Neural cell (in vitro differentiated cells): ENCODE results near the gene TXNDC2. TPM values are rescaled to one million over a fixed set of nuclear protein-coding genes. Genes with fewer than 3 reads are reported as not detected.

Source experiments
- H2AFZ ChIP-seq: fragments of 200-600, 300-800 bp; sonication (generic), shearing (Covaris generic); 2 replicates; pipeline ENCODE4 v1.6.0; 2014; ENCODE audit warnings: low read depth, mild to moderate bottlenecking, antibody characterized with exemption, low read length, moderate library complexity
- H3F3A ChIP-seq: fragments of 200-600 bp; shearing (Covaris generic); 2 replicates; pipeline ENCODE4 v1.6.1; 2016; ENCODE audit warnings: mild to moderate bottlenecking, moderate library complexity, mixed read lengths, antibody characterized with exemption, low read length; ENCODE audit not compliant: insufficient read depth, poor library complexity, severe bottlenecking
- H3K27ac ChIP-seq: fragments of 200-600, 300-800 bp; sonication (generic), shearing (Covaris generic); 2 replicates; pipeline ENCODE4 v1.5.1; 2014; ENCODE audit warnings: mild to moderate bottlenecking, low read length, moderate library complexity
- H3K27me3 ChIP-seq: fragments of 300-800, 200-600 bp; sonication (generic), shearing (Covaris generic); 2 replicates; pipeline ENCODE4 v1.6.0; 2014; ENCODE audit warnings: mild to moderate bottlenecking, low read depth, low read length, moderate library complexity; ENCODE audit not compliant: insufficient read depth
- H3K36me3 ChIP-seq: fragments of 300-800, 200-600 bp; sonication (generic), shearing (Covaris generic); 2 replicates; pipeline ENCODE4 v1.5.1; 2014; ENCODE audit warnings: mild to moderate bottlenecking, antibody characterized with exemption, low read length, moderate library complexity; ENCODE audit not compliant: insufficient read depth
- H3K4me2 ChIP-seq: fragments of 300-800, 200-600 bp; sonication (generic), shearing (Covaris generic); 2 replicates; pipeline ENCODE4 v1.6.0; 2014; ENCODE audit warnings: mild to moderate bottlenecking, low read length
- H3K4me3 ChIP-seq: fragments of 300-800, 200-600 bp; sonication (generic), shearing (Covaris generic); 2 replicates; pipeline ENCODE4 v1.5.1; 2014; ENCODE audit warnings: mild to moderate bottlenecking, low read length, moderate library complexity
- H3K79me2 ChIP-seq: fragments of 200-600 bp; shearing (Covaris generic); replicated peaks from 2 replicates; pipeline ENCODE4 v1.6.0; 2014; ENCODE audit warnings: mild to moderate bottlenecking, low read length, moderate library complexity; ENCODE audit not compliant: insufficient read depth
- H3K9ac ChIP-seq: fragments of 300-800, 200-600 bp; sonication (generic), shearing (Covaris generic); 2 replicates; pipeline ENCODE4 v1.6.1; 2016; ENCODE audit warnings: mild to moderate bottlenecking, low read length, mixed read lengths
- H3K9me2 ChIP-seq: fragments of 200-600 bp; shearing (Covaris generic); 2 replicates; pipeline ENCODE4 v1.6.1; 2016; ENCODE audit warnings: mild to moderate bottlenecking, low read length, mixed read lengths; ENCODE audit not compliant: insufficient read depth
- H3K9me3 ChIP-seq: fragments of 200-600, 300-800 bp; sonication (generic), shearing (Covaris generic); 2 replicates; pipeline ENCODE4 v1.6.1; 2016; ENCODE audit warnings: mild to moderate bottlenecking, mixed run types, low read length, moderate library complexity, mixed read lengths
- H4K20me1 ChIP-seq: fragments of 200-600 bp; shearing (Covaris generic); 2 replicates; pipeline ENCODE4 v1.6.1; 2016; ENCODE audit warnings: mild to moderate bottlenecking, mixed run types; ENCODE audit not compliant: insufficient read depth
- EP300 ChIP-seq: fragments of 450-650 bp; conservative IDR thresholded peaks from 2 replicates; pipeline ENCODE4 v1.6.1; 2014; ENCODE audit warnings: antibody characterized with exemption, mild to moderate bottlenecking, moderate library complexity; ENCODE audit not compliant: poor library complexity, severe bottlenecking
- EZH2 ChIP-seq: fragments of 200-600, 300-800 bp; shearing (Covaris generic), sonication (generic); IDR thresholded peaks from 2 replicates; pipeline ENCODE4 v1.6.1; 2014; ENCODE audit warnings: antibody characterized with exemption, low read length, borderline replicate concordance, mild to moderate bottlenecking; ENCODE audit not compliant: insufficient read depth, poor library complexity, severe bottlenecking
- MXI1 ChIP-seq: fragments of 450-650 bp; conservative IDR thresholded peaks from 2 replicates; pipeline ENCODE4 v1.6.1; 2014; ENCODE audit warnings: antibody characterized with exemption, mild to moderate bottlenecking; ENCODE audit not compliant: poor library complexity, severe bottlenecking
- POLR2AphosphoS5 ChIP-seq: IDR thresholded peaks from 2 replicates; pipeline ENCODE4 v1.6.1; 2012
- RAD21 ChIP-seq: fragments of 450-650 bp; conservative IDR thresholded peaks from 2 replicates; pipeline ENCODE4 v1.6.1; 2014; ENCODE audit warnings: antibody characterized with exemption, mild to moderate bottlenecking, moderate library complexity
- REST ChIP-seq: IDR thresholded peaks from 2 replicates; pipeline ENCODE4 v1.6.1; 2012; ENCODE audit warnings: borderline replicate concordance
- SMC3 ChIP-seq: fragments of 450-650 bp; conservative IDR thresholded peaks from 2 replicates; pipeline ENCODE4 v1.6.1; 2014; ENCODE audit warnings: antibody characterized with exemption, mild to moderate bottlenecking, moderate library complexity; ENCODE audit not compliant: poor library complexity
- TAF1 ChIP-seq: IDR thresholded peaks from 2 replicates; pipeline ENCODE4 v1.6.1; 2012; ENCODE audit warnings: low read depth
- polyA plus RNA-seq: library from polyadenylated mRNA; depleted of rRNA; stranded (reverse); fragments of >200 nt; gene quantifications from 2 replicates; pipeline ENCODE4 v1.2.3, GENCODE V29; 2014
- TF ChIP-seq, protein P1 (sequence below): fragments of 450-650 bp; IDR thresholded peaks from 2 replicates; pipeline ENCODE4 v1.5.1; 2014; ENCODE audit warnings: antibody characterized with exemption, mild to moderate bottlenecking, moderate library complexity; ENCODE audit not compliant: poor library complexity, severe bottlenecking

The TXNDC2 gene
- polyA plus RNA-seq, 1 donor from 2014 or later: 0.41 TPM

- no peak overlapping the region for H3K9ac ChIP-seq
- TF ChIP-seq RAD21 (no peak), SMC3 (no peak), EZH2 (no peak), POLR2AphosphoS5 (no peak), TAF1 (no peak), MXI1 (no peak), REST (no peak), EP300 (no peak)
- TF ChIP-seq, protein P1, sequence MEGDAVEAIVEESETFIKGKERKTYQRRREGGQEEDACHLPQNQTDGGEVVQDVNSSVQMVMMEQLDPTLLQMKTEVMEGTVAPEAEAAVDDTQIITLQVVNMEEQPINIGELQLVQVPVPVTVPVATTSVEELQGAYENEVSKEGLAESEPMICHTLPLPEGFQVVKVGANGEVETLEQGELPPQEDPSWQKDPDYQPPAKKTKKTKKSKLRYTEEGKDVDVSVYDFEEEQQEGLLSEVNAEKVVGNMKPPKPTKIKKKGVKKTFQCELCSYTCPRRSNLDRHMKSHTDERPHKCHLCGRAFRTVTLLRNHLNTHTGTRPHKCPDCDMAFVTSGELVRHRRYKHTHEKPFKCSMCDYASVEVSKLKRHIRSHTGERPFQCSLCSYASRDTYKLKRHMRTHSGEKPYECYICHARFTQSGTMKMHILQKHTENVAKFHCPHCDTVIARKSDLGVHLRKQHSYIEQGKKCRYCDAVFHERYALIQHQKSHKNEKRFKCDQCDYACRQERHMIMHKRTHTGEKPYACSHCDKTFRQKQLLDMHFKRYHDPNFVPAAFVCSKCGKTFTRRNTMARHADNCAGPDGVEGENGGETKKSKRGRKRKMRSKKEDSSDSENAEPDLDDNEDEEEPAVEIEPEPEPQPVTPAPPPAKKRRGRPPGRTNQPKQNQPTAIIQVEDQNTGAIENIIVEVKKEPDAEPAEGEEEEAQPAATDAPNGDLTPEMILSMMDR: no peak
- H3K36me3 ChIP-seq: no peaks in the 10 kb centered on the region
- H3K27me3 ChIP-seq: no peaks in the 10 kb centered on the region
- no peaks in the 10 kb centered on the region for H3K79me2 ChIP-seq
- no peak overlapping the region for H2AFZ ChIP-seq
- H4K20me1 ChIP-seq: no peaks in the 10 kb centered on the region
- H3K9me2 ChIP-seq: no peaks in the 10 kb centered on the region
- no peaks in the 10 kb centered on the region for H3K9me3 ChIP-seq
- no peak overlapping the region for H3K27ac ChIP-seq
- no peak overlapping the region for H3K4me3 ChIP-seq
- H3K4me2 ChIP-seq: no peak overlapping the region
- no peaks in the 10 kb centered on the region for H3F3A ChIP-seq
Measured at GRCh38 chr18:9846162-9846925, 39.4 kb upstream of the TXNDC2 start.

DNA sequence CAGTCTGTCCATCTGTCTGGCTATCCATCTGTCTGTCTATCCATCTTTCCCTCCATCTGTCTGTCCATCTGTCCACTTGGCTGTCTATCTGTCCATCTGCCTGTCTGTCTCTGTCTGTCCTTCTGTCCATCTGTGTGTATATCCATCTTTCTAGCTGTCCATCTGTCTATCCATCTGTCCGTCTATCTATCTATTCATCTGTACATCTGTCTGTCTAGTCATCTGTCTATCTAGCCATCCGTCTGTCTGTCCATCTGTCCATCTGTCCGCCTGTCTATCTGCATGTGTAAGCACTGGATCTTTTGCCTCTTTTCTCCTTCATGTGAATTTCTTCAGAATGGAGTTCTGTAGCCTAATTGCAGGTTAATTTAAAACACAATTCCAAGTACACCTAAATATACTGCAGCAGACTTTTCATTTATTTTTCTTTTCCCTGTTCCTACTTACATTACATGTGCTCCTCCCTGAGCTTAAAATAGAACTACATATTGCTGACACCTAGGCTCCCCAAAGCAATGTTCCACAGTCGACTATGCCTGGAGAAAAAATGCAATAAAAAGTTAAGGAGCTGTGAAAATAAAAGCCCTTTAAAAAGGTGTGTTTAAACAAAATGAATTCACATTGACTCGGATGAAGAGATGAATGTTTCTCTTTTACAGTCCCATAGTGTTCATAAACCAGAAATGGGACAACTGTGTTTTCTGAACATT lies 37.4 kb upstream of the TXNDC2 start:
- Histone ChIP-seq H3K79me2 (no peaks in the 10 kb centered on the region), H3K4me2 (no peak overlapping the region), H3K9ac (no peak overlapping the region), H3F3A (no peaks in the 10 kb centered on the region), H3K9me3 (no peaks in the 10 kb centered on the region), H4K20me1 (no peaks in the 10 kb centered on the region), H3K36me3 (no peaks in the 10 kb centered on the region), H3K9me2 (no peaks in the 10 kb centered on the region), H3K27me3 (no peaks in the 10 kb centered on the region), H3K4me3 (no peak overlapping the region), H2AFZ (no peak overlapping the region), H3K27ac (no peak overlapping the region)
- TF ChIP-seq, protein P1: no peak
- TF ChIP-seq REST: no peak
